Pancreas (tissue), 10 donors: ENCODE measurements around the gene PLA2G4F. TPM values are rescaled to one million over a fixed set of nuclear protein-coding genes. Genes with fewer than 3 reads are reported as not detected.

Experiments
- ATAC-seq, 4 donors: fragments of 200-7000 bp; cut with Tn5 transposase; one replicate each; pipeline versions ENCODE4 v1.8.0 to v1.9.1; 2020; ENCODE audit warnings: mild to moderate bottlenecking in 4 of 4, moderate library complexity in 4 of 4
- DNase-seq, 6 donors: peaks; one replicate each; pipeline ENCODE4 v3.0.0-alpha.2; 2020
- FAIRE-seq: peaks from 2 replicates; lab custom pipeline; 2012; peaks lifted over from hg19 to GRCh38; lab: Jason Lieb, UNC
- H3K27ac ChIP-seq, 4 donors: fragments of 200-600 bp; sonication (generic); 1 replicate in 3 of 4; 2 replicates in 1 of 4; pipeline versions ENCODE4 v1.5.0 to v1.8.0; 2020
- H3K27me3 ChIP-seq, 4 donors: fragments of 200-600 bp; one replicate each; pipeline ENCODE4 v1.8.0; 2021
- H3K36me3 ChIP-seq, 3 donors: fragments of 200-600 bp; sonication (generic) in 1 of 3; one replicate each; pipeline versions ENCODE4 v1.5.0 to v1.8.0; 2020 to 2021
- H3K4me1 ChIP-seq, 3 donors: fragments of 200-600 bp; one replicate each; pipeline ENCODE4 v1.8.0; 2021
- H3K4me3 ChIP-seq, 4 donors: fragments of 200-600 bp; sonication (generic) in 2 of 4; one replicate each; pipeline versions ENCODE4 v1.5.0 to v1.8.0; 2020 to 2021
- H3K9me3 ChIP-seq, 4 donors: fragments of 200-600 bp; one replicate each; pipeline ENCODE4 v1.8.0; 2021
- CTCF ChIP-seq, 4 donors: fragments of 200-600 bp; sonication (generic) in 3 of 4; IDR thresholded peaks; one replicate each; pipeline versions ENCODE4 v1.5.0 to v1.8.0; 2021; ENCODE audit warnings: antibody characterized with exemption in 4 of 4
- WGBS, 2 donors: extraction: QIAGEN DNeasy Blood & Tissue Kit; methylation state at CpG; one replicate each; pipeline ENCODE4 v1.1.7; 2013; 5-methylcytosine and 5-hydroxymethylcytosine counted together
- intact Hi-C, 3 donors: fragments of 100-400 bp; cut with DNase I; formaldehyde crosslinking; loops; one replicate each; pipeline versions ENCODE4 v1.11.1 to v1.14.2; 2022
- polyA plus RNA-seq, 2 donors: library from polyadenylated mRNA; stranded (reverse); fragments of 200-250 nt; gene quantifications; one replicate each; pipeline ENCODE4 v1.2.3, GENCODE V29; 2013
- total RNA-seq, 6 donors: library from RNA; stranded (reverse); fragmentation: NEBNext Ultra II Directional in 4 of 6; extraction: Animal tissue kit (Norgen Biotek cat#: 25700) in 4 of 6; gene quantifications; one replicate each; pipeline versions ENCODE4 v1.2.1 to v1.2.4, GENCODE V29; 2021 to 2023
- donor health status: healthy with polysubstance abuse.
- donor health status: DM: no; HTN: no; CAD: no; lungs with moderate emphysema.
- donor health status: DM: no; HTN: no; CAD: no.
- donor health status: control.
- donor health status: control.
- donor health status: Bipolar disorder and iron deficiency.
- donor health status: DM: yes; HTN: yes; CAD: no.
- donor health status: DM: no; HTN: no; CAD: no.
- donor health status: DM: no; HTN: no; CAD: no.
- donor health status: DM: yes; HTN: yes; CAD: no.

The PLA2G4F gene
- total and polyA plus RNA-seq, 8 donors, result 0.08 to 1.1 (median 0.29) TPM

DNA sequence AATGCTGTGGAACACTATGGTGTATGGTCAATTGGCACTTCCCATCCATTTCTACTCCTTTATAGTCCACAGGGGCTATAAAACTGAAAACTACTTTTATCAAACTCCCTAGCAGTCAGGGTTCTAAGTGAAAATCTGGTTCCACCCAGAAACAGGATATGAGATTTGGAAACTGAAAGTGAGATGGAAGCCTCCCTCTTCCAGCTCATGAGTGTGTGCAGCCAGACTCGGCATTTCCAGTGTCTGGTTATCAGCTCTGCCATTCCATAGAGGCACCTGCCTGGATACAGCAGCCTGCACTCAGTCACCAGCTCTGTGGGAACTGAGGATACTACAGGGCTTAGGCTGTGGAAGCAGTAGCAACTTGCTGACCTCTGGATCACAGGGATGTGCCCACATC is 14.7 kb upstream of the PLA2G4F start:
- DNase-seq (no peak), FAIRE-seq (no peak), ATAC-seq (peak in 1 of 4 donors; percentile 18)
- Histone ChIP-seq H3K4me3 (no peak overlapping the region), H3K4me1 (no peaks in the 10 kb centered on the region), H3K27ac (no peak overlapping the region), H3K36me3 (peaks cover 0 to 70% (median 39%) of the 10 kb centered on the region in 3 donors), H3K27me3 (no peaks in the 10 kb centered on the region), H3K9me3 (no peaks in the 10 kb centered on the region)
- WGBS, 2 donors, result 75 to 94% methylated on average over 1 of the region's 1 CpG
- TF ChIP-seq CTCF (IDR thresholded peaks at IDR 0.05), result no peak
- intact Hi-C loops, result no loop called here

DNA sequence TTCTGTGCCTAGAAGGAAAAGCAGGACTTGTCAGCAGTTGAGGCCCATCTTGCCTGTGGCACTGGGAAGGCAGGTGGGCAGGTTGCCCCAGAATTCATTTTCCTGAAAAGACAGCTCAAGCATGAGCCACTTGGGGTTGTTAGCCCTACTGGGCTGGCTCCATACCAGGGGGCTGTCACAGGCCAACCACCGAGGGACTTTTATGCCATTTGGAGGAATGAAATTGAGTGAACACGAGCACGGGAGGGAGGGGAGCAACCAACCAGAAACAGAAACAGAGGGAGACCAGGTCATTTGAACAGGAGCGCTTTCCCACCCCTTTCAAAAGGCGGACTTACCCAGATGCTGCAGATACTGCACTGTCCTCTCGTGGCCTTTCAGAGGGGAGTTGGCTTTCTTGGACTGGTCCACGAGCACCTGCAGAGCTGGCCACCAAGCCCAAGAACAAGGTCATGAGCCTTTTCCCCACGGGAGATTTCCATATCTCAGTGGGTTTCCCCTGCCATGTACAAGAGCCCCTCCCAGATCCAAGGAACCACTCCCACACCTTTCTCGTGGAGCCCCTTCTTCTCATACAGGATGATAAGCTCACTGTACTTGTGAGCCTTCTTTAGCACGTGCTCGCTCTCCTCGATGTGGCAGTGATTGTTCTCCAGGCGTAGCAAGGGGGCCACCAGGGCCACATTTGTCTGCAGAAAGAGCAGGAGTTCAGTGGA is 9.9 kb upstream of the PLA2G4F start:
- DNase-seq, result no peak
- no peak for FAIRE-seq
- peaks cover 0 to 82% (median 47%) of the 10 kb centered on the region in 3 donors for H3K36me3 ChIP-seq
- no peak for ATAC-seq
- no peaks in the 10 kb centered on the region for H3K27me3 ChIP-seq
- no peaks in the 10 kb centered on the region for H3K9me3 ChIP-seq
- no peak overlapping the region for H3K4me3 ChIP-seq
- H3K4me1 ChIP-seq, result no peaks in the 10 kb centered on the region
- H3K27ac ChIP-seq, result no peak overlapping the region
- intact Hi-C loops, result loop anchor here in 1 of 3 donors (10.0 kb wide), 1 partner anchor 58 kb away; no protein-coding TSS in a partner anchor
- WGBS, 2 donors, result 89 to 93% methylated on average over 13 of the region's 13 CpGs
- no peak for TF ChIP-seq CTCF (IDR thresholded peaks at IDR 0.05)

- no peaks in the 10 kb centered on the region for H3K9me3 ChIP-seq
- ATAC-seq (no peak), DNase-seq (no peak), FAIRE-seq (no peak)
- TF ChIP-seq CTCF (IDR thresholded peaks at IDR 0.05), result no peak
- peaks cover 0 to 88% (median 46%) of the 10 kb centered on the region in 3 donors for H3K36me3 ChIP-seq
- intact Hi-C loops, result loop anchor here in 1 of 3 donors (10.0 kb wide), 1 partner anchor 60 kb away; no protein-coding TSS in a partner anchor
- no peak overlapping the region for H3K4me3 ChIP-seq
- no peak overlapping the region for H3K27ac ChIP-seq
- WGBS, 2 donors, result 93 to 99% methylated on average over 6 of the region's 6 CpGs
- no peaks in the 10 kb centered on the region for H3K4me1 ChIP-seq
- no peaks in the 10 kb centered on the region for H3K27me3 ChIP-seq
Observed at GRCh38 chr15:42165106-42165505, 8.7 kb upstream of the PLA2G4F start.

DNA sequence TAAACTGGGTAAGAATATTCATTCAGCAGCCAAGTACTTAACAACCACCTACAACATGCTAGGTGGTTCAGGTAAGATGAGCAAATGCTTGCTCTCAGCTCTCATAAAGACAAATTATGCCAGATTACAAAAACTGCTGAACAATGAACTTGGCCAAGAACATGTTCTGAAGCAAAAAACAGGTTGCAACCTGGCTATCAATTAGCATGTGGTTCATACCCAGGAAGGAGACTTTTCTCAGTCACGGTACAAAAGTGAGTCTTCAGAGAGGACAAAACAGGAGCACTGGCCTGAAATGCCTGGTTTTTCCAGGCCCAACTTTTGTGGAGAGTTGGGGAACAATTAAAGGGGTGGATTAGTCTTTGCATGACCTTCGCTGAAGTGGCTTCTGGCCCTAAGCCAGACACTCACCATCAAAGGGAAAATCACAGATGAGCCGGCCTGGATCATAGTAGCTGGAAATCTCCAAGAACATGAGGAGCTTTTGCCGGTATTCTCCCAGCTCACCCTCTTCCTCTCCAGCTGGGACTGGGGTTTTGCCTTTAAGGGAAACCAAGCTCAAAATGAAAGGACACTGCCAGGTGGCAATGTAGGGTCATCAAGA is 7.6 kb upstream of the PLA2G4F start:
- H3K4me3 ChIP-seq, result no peak overlapping the region
- no peak overlapping the region for H3K27ac ChIP-seq
- TF ChIP-seq CTCF (IDR thresholded peaks at IDR 0.05), result no peak
- intact Hi-C loops, result loop anchor here in 1 of 3 donors (10.0 kb wide), 1 partner anchor 61 kb away; no protein-coding TSS in a partner anchor
- DNase-seq, result no peak
- WGBS, 2 donors, result 68 to 70% methylated on average over 4 of the region's 4 CpGs
- H3K36me3 ChIP-seq, result peaks cover 0 to 82% (median 48%) of the 10 kb centered on the region in 3 donors
- no peak for ATAC-seq
- no peaks in the 10 kb centered on the region for H3K9me3 ChIP-seq
- H3K4me1 ChIP-seq, result no peaks in the 10 kb centered on the region
- no peaks in the 10 kb centered on the region for H3K27me3 ChIP-seq
- no peak for FAIRE-seq
